Spinal cord (tissue), 10 donors: ENCODE measurements around the gene IER5. TPM values are rescaled to one million over a fixed set of nuclear protein-coding genes. Genes with fewer than 3 reads are reported as not detected.

Experiments used
- DNase-seq, 6 donors: peaks; one replicate each; pipeline versions ENCODE4 v3.0.0 to v3.0.0-alpha.2; 2013 to 2015; ENCODE audit warnings: low spot score in 6 of 6, low read depth in 4 of 6
- H3K27ac ChIP-seq: one replicate; pipeline ENCODE4 v1.5.1; 2013; ENCODE audit warnings: low read depth, low read length, control low read depth
- H3K27me3 ChIP-seq: one replicate; pipeline ENCODE4 v1.6.1; 2013; ENCODE audit warnings: low read length; ENCODE audit not compliant: control insufficient read depth, insufficient read depth
- H3K36me3 ChIP-seq: one replicate; pipeline ENCODE4 v1.6.1; 2013; ENCODE audit warnings: low read length; ENCODE audit not compliant: control insufficient read depth, insufficient read depth
- H3K4me1 ChIP-seq: one replicate; pipeline ENCODE4 v1.6.1; 2013; ENCODE audit warnings: low read length; ENCODE audit not compliant: control insufficient read depth, insufficient read depth
- H3K4me3 ChIP-seq: one replicate; pipeline ENCODE4 v1.5.1; 2013; ENCODE audit warnings: low read depth, low read length, control low read depth
- H3K9me3 ChIP-seq: one replicate; pipeline ENCODE4 v1.6.1; 2013; ENCODE audit warnings: low read length; ENCODE audit not compliant: control insufficient read depth, insufficient read depth
- WGBS: methylation state at CpG from one replicate; pipeline ENCODE4 v1.1.5; 2013; ENCODE audit warnings: missing lambda C conversion rate; ENCODE audit not compliant: insufficient coverage; 5-methylcytosine and 5-hydroxymethylcytosine counted together
- polyA plus RNA-seq, 2 donors: library from polyadenylated mRNA; unstranded; fragments of 120-200 nt; gene quantifications; one replicate each; pipeline ENCODE4 v1.2.1, GENCODE V29; 2013; ENCODE audit not compliant: insufficient read length in 2 of 2
- total RNA-seq, 2 donors: library from RNA; depleted of rRNA in 1 of 2; stranded (reverse); fragments of 120-200 nt in 1 of 2; fragments of >200 nt in 1 of 2; gene quantifications; one replicate each; pipeline versions ENCODE4 v1.2.3 to v1.2.4, GENCODE V29; 2013 to 2014
- donor health status: healthy.

The IER5 gene
- total and polyA plus RNA-seq, 4 donors = 8.1 to 11.2 (median 10.1) TPM

DNA sequence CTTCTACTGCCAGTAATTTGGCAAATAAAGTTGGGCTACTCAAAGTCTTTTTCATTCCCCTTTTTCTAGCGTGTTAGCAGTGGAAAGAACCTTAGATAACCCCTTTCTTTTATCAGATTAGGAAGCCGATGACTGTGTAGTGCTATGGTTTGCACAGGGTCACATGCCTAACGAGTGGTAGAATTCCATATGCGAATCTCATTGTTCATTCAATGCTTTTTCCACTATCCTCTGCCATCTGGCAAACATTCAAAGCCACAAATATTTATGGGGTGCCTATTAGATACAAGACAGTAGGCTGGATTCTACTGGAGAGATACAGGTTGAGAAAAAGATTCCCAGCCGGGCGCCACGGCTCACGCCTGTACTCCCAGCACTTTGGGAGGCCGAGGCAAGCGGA, 14.9 kb upstream of the IER5 start:
- WGBS = 78% methylated on average over 5 of the region's 10 CpGs
- Histone ChIP-seq H3K27ac (no peak overlapping the region), H3K4me1 (no peaks in the 10 kb centered on the region), H3K27me3 (peaks cover 2% of the 10 kb centered on the region), H3K4me3 (no peak overlapping the region), H3K36me3 (no peaks in the 10 kb centered on the region), H3K9me3 (no peaks in the 10 kb centered on the region)
- DNase-seq = no peak

DNA sequence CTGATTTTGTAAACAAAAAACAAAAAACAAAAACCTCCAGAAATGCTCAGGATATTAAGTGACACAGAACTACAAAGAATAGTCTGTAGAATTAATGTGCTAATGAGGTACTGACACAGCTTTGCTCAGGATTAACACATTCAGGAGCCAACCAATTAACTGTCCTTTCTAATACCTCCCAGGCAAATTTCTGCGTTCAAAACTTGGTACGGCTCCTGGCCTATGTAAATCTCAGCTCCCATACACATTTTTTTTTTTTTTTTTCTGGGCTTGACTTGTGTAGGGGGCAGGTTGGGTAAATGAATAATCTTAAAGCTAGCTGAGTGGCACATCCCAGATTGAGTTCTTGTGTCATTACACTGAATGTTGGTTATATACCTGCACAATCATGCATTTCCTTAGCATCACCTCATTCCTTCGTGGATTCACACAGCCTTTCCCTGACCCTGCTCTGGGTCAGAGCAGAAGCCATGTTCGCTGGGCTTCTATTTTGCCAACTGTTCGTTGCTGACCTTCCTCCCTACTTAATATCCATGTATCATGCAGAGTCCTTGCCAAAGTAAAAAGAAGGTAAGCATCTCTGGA, 12.6 kb upstream of the IER5 start:
- no peak overlapping the region for H3K27ac ChIP-seq
- no peaks in the 10 kb centered on the region for H3K9me3 ChIP-seq
- H3K36me3 ChIP-seq = no peaks in the 10 kb centered on the region
- H3K4me3 ChIP-seq = no peak overlapping the region
- 85% methylated on average over 3 of the region's 5 CpGs for WGBS
- H3K4me1 ChIP-seq = no peaks in the 10 kb centered on the region
- peaks cover 2% of the 10 kb centered on the region for H3K27me3 ChIP-seq
- no peak for DNase-seq

DNA sequence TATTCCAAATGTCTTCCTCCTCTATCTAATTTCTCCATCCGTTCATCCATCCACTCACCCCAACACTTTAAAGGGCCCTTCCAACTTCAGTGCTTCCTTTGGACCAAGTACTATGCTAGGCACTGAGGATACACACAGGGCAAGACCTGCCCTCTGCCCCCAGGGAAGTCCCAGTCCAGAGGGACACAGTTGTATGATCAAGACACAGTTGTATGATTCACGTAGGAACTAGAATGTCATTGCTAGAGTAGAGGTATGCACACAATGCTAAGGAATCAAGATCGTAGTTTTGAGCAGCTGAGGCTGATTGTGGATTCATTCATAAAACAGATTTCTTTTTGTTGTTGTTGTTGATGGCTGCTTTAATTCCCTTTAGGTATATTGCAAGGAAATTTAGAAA, 11.6 kb upstream of the IER5 start:
- Histone ChIP-seq H3K4me1 (no peaks in the 10 kb centered on the region), H3K27ac (no peak overlapping the region), H3K27me3 (peaks cover 2% of the 10 kb centered on the region), H3K36me3 (no peaks in the 10 kb centered on the region), H3K9me3 (no peaks in the 10 kb centered on the region), H3K4me3 (no peak overlapping the region)
- DNase-seq = no peak
- 96% methylated on average over 3 of the region's 3 CpGs for WGBS

DNA sequence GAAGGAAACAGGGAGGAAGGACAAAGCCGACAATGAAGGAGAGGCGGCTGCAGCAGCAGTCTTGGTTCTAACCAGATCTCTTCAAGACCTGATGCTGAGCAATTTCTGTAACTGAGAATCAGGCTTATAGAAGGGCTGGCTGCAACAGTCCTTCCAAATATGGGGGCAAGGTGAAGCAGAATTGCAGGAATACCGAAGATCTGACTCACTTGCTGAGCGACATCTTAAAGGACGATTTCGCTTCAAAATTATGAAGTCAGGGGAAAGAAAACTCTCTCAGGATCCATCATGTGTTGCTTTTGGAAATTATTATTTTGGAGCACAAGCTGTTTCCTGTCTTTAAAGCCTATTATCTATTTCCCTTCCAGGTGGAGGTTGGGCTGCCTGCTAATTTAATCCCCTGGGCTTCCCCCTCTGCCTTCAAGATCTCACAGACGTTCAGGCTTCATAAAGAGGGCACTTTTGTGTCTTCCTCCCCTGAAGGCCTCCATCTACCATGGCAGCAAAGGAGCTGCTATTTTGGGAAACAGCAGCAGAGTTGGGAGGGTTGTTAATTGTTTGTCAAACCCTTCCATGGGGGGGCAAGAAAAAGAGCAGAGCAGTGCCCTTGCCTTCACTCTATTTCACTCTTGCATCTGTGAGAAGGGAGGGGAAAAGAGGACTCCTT, 10.8 kb upstream of the IER5 start:
- WGBS = 91% methylated on average over 6 of the region's 7 CpGs
- Histone ChIP-seq H3K36me3 (no peaks in the 10 kb centered on the region), H3K27ac (no peak overlapping the region), H3K4me3 (no peak overlapping the region), H3K9me3 (no peaks in the 10 kb centered on the region), H3K4me1 (no peaks in the 10 kb centered on the region), H3K27me3 (peaks cover 2% of the 10 kb centered on the region)
- no peak for DNase-seq

DNA sequence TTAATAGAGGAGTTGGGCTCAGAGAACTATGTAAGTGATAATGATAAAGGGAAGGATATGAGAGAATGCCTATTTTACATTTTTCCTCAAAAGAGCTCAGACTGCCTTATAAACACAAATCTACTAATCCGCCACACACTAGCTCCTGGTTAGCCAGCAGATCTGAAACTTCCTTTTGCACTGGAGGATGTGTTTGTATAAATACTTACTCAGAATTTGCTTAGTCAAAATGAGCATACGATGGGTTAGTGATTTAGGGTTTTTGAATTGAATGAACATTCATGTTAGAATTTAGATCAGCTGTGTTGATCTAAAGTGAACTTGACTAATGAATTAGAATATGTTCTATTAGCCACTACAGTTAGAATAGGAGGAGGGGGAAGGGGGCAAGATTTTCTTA, 9.1 kb upstream of the IER5 start:
- DNase-seq = no peak
- peaks cover 2% of the 10 kb centered on the region for H3K27me3 ChIP-seq
- WGBS = 100% methylated on average over 1 of the region's 2 CpGs
- H3K4me3 ChIP-seq = no peak overlapping the region
- H3K27ac ChIP-seq = no peak overlapping the region
- H3K9me3 ChIP-seq = no peaks in the 10 kb centered on the region
- no peaks in the 10 kb centered on the region for H3K4me1 ChIP-seq
- H3K36me3 ChIP-seq = no peaks in the 10 kb centered on the region

DNA sequence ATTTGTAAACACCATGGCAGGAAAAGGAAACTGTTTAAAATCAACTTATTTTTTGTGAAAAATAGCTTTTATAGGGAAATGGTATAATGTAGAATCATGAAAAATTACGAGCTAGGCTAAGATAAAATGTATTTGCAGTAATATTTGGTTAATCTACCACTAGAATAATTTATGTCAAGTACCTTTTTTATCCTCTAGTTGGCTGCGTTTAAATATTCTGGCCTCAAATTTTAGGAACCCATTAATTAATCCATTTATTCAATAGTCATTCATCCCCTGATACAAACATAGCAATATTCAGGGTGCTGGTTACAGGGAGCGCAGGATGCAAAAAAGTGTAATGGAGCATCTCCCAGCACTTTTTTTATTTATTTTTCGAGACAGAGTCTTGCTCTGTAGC, 8.6 kb upstream of the IER5 start:
- no peaks in the 10 kb centered on the region for H3K4me1 ChIP-seq
- peaks cover 2% of the 10 kb centered on the region for H3K27me3 ChIP-seq
- no CpG with 5 or more reads among the region's 4 CpGs for WGBS
- H3K36me3 ChIP-seq = no peaks in the 10 kb centered on the region
- H3K27ac ChIP-seq = no peak overlapping the region
- DNase-seq = no peak
- H3K9me3 ChIP-seq = no peaks in the 10 kb centered on the region
- no peak overlapping the region for H3K4me3 ChIP-seq

DNA sequence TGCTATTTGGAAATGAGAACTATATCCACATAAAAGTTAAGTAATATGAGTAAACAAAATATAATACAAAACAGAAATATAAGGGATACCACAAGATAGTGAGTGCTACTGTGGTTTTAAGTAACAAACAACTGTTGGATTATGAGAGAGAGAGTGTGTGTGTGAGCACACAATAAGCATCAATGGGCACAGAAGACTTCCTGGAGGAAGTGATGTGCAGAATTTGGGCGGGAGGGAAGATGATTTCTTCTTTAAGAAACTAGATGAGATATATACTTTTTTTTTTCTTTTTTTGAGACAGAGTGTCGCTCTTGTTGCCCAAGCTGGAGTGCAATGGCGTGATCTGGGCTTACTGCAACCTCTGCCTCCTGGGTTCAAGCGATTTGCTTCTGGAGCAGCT, 7.9 kb upstream of the IER5 start:
- H3K27me3 ChIP-seq = peaks cover 2% of the 10 kb centered on the region
- 100% methylated on average over 4 of the region's 4 CpGs for WGBS
- no peaks in the 10 kb centered on the region for H3K9me3 ChIP-seq
- no peaks in the 10 kb centered on the region for H3K4me1 ChIP-seq
- DNase-seq = no peak
- no peak overlapping the region for H3K27ac ChIP-seq
- no peaks in the 10 kb centered on the region for H3K36me3 ChIP-seq
- H3K4me3 ChIP-seq = no peak overlapping the region

DNA sequence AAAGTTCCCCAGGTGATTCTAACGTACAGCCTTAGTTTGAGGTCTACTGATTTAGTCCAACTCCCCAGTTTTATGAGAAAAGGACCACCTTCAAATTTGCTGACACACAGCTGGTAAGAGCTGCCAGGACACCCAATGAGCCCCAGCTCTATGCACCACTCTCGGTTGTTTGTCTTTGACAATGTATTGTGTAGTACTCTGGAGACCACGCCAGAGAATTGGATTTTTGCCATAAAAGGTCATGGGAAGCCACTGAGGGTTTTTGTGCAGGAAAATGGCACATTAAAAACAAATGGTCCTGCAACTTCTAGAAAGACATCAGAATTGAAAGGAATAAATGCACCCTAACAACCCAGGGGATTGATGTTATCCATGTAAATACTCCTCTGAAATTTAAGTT, 7.1 kb upstream of the IER5 start:
- 30% methylated on average over 2 of the region's 3 CpGs for WGBS
- no peak overlapping the region for H3K4me3 ChIP-seq
- H3K36me3 ChIP-seq = no peaks in the 10 kb centered on the region
- no peaks in the 10 kb centered on the region for H3K4me1 ChIP-seq
- DNase-seq = peak in 1 of 6 donors; percentile 78
- H3K9me3 ChIP-seq = no peaks in the 10 kb centered on the region
- peaks cover 2% of the 10 kb centered on the region for H3K27me3 ChIP-seq
- H3K27ac ChIP-seq = no peak overlapping the region

DNA sequence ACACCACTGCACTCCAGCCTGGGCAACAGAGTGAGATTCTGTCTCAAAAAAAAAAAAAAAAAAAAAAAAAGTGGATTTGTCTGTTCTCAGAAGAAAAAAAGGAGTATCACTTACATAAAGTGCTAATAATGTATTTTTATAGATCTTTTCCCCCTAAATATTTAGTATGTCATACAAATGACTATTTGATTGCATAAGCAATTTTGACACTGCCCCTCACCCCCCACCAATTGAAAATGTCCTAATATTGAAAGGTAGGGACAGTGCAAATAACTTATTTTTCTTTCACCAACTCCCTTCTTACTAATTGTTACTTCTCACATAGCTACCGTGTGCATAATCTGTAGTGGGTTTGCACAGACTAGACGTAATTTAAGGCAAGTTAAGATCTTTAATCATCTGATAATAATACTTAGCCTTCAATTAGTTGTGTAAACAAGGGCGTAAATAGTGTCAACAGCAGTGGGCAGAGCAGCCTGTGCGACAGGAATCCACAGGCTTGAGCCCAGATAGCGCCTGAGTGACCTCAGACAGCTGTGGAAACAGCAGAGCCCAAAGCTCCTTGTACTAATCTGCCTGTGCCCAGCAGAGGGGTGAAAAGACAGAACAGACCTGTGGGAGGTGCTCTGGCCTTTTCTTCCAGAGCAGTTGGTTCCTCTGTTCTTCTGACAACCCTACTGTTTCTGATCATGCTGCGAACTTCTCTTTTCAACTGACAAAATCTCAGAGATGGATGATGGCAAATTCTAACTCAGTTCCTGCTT, 4.5 kb upstream of the IER5 start:
- H3K36me3 ChIP-seq = no peaks in the 10 kb centered on the region
- DNase-seq = peak in 1 of 6 donors; percentile 28
- H3K4me1 ChIP-seq = peaks cover 5% of the 10 kb centered on the region
- no peaks in the 10 kb centered on the region for H3K9me3 ChIP-seq
- H3K27ac ChIP-seq = no peak overlapping the region
- H3K4me3 ChIP-seq = no peak overlapping the region
- H3K27me3 ChIP-seq = no peaks in the 10 kb centered on the region
- 57% methylated on average over 3 of the region's 6 CpGs for WGBS

DNA sequence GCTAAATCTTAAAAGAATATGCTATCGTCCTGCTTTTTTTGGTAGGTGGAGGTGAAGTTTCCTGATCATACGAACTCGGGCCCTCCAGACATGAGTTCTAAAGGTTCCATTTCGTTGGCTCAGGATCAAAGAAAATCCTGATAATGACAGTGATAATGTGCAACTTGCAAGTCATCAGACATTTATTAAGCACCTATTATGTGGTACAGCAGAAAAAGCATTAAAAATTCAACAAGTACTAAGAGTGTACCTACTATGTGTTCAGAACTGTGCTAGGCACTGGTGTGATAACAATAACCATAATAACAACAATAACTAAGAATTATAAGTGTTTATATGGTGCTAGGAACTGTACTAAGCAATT, 3.9 kb upstream of the IER5 start:
- H3K27ac ChIP-seq = no peak overlapping the region
- 0% methylated on average over 1 of the region's 4 CpGs for WGBS
- no peaks in the 10 kb centered on the region for H3K36me3 ChIP-seq
- DNase-seq = no peak
- H3K4me3 ChIP-seq = no peak overlapping the region
- H3K27me3 ChIP-seq = no peaks in the 10 kb centered on the region
- peaks cover 5% of the 10 kb centered on the region for H3K4me1 ChIP-seq
- no peaks in the 10 kb centered on the region for H3K9me3 ChIP-seq
